Measurements from ENCODE around the gene TMEM119.
"Not testable (repeated sequence)": the region's sequence is repeated elsewhere in the genome, so short reads cannot be mapped to it uniquely, and the experiment has no call there.

The TMEM119 gene

GRCh38 chr12:108634341-108634751 lies 36.5 kb upstream of the TMEM119 start:
- DNase-seq, result peak; percentile 77

GRCh38 chr12:108633534-108634248 lies 35.8 kb upstream of the TMEM119 start, which contains the start of gene SELPLG:
Gene SELPLG (minus strand): TSS chr12:108633894. CDS start chr12:108624307, 9,587 bp downstream.
- DNase-seq, result peak; percentile 89

GRCh38 chr12:108633081-108633533 lies 35.2 kb upstream of the TMEM119 start:
- DNase-seq, result no peak

- DNase-seq, result not testable (repeated sequence)
These were observed 33.4 kb upstream of the TMEM119 start for GRCh38 chr12:108631261-108631660.

- DNase-seq, result no peak
These were observed 32.8 kb upstream of the TMEM119 start for GRCh38 chr12:108630481-108631207.

- peak; percentile 84 for DNase-seq
These were observed 32.1 kb upstream of the TMEM119 start for GRCh38 chr12:108629824-108630476.

- DNase-seq, result no peak
These were observed 31.3 kb upstream of the TMEM119 start for GRCh38 chr12:108629151-108629550.

- no peak for DNase-seq
These were observed 29.4 kb upstream of the TMEM119 start for GRCh38 chr12:108627134-108627920.

- no peak for DNase-seq
These were observed 27.3 kb upstream of the TMEM119 start for GRCh38 chr12:108625228-108625627.

GRCh38 chr12:108623577-108623976 lies 25.7 kb upstream of the TMEM119 start:
- no peak for DNase-seq

GRCh38 chr12:108622921-108623514 lies 25.1 kb upstream of the TMEM119 start:
- no peak for DNase-seq

- DNase-seq, result no peak
These were observed 24.5 kb upstream of the TMEM119 start for GRCh38 chr12:108622421-108622820.

GRCh38 chr12:108621161-108621560 lies 23.3 kb upstream of the TMEM119 start:
- no peak for DNase-seq

GRCh38 chr12:108620236-108620879 lies 22.5 kb upstream of the TMEM119 start:
- no peak for DNase-seq

GRCh38 chr12:108619369-108620160 lies 21.7 kb upstream of the TMEM119 start:
- DNase-seq, result no peak

GRCh38 chr12:108618953-108619274 lies 21.0 kb upstream of the TMEM119 start:
- not testable (repeated sequence) for DNase-seq

GRCh38 chr12:108618079-108618952 lies 20.4 kb upstream of the TMEM119 start:
- peak; percentile 93 for DNase-seq

- peak; percentile 88 for DNase-seq
These were observed 19.3 kb upstream of the TMEM119 start for GRCh38 chr12:108616941-108617858.

GRCh38 chr12:108616359-108616758 lies 18.5 kb upstream of the TMEM119 start:
- no peak for DNase-seq
